NCI-H2081 (cell line): ENCODE data around the gene STN1.
A peak's percentile ranks its signal among the peaks of the same experiment; 100 is the strongest.

Source experiments
- DNase-seq, 2 experiments: peaks; one replicate each; lab custom pipeline; 2025; lab: John Stamatoyannopoulos, UW

The STN1 gene

GRCh38 chr10:103929381-103929921 lies 11.5 kb upstream of the STN1 start:
- DNase-seq, result no peak

DNA sequence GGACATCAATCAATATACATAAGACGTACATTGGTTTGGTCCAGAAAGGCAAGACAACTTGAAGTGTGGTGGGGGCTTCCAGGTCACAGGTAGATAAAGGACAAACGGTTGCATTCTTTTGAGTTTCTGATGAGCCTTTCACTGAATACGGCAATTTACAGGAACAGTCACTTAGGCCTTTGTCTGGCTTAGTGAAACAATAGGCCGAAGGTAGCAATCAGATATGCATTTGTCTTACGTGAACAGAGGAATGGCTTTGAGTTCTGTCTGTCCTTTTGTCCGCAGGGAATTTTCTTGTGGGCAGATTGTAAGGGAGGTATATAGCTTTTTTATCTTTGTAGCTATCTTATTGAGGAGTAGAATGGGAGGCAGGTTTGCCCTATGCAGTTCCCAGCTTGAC lies 10.8 kb upstream of the STN1 start:
- DNase-seq, result no peak

DNA sequence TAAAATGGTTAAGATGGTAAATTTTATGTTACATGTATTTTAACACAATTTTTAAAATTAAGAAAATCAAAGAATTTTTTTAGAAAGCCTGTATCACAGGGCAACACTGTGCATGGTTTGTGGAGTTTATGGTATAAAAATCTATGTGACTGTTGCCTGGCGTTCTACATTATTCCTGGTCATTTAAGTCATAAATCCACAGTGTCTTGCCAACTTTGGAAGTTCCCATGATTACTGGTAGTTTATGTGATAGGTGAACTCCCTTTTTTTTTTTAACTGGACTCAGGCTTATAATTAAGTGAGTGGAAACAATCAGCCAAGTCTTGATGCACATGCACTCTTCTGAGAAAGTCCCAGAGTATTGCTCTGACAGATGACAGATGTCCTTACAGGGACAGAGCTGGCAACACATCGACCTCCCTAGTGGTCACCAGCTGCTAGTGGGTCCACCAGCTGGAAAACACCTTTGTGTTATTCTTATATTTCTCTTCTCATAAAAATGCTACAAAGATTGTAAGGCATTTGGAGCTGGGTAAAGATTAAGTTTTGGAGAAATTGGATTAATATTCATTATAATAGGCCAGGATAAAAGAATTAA lies 8.8 kb upstream of the STN1 start:
- DNase-seq, result no peak

DNA sequence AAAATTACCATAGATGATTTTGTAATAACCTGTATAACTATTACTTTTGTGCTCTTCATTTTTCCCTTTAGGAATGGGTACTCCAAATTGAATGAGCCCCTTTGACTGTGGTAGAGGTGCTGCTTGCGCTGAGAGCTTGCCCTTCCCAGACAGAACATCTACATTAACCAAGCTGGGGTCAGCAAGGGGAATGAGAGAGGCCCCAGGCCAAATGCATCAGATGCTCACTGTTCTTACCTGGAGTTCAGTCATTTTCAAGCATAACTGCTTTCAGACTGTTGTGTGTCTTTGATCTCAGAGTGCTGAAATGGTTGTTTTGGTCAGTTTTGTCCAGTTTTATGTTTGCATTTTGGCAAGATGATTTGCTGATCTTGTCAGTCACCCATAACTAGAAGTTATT lies 7.6 kb upstream of the STN1 start:
- DNase-seq, result no peak

DNA sequence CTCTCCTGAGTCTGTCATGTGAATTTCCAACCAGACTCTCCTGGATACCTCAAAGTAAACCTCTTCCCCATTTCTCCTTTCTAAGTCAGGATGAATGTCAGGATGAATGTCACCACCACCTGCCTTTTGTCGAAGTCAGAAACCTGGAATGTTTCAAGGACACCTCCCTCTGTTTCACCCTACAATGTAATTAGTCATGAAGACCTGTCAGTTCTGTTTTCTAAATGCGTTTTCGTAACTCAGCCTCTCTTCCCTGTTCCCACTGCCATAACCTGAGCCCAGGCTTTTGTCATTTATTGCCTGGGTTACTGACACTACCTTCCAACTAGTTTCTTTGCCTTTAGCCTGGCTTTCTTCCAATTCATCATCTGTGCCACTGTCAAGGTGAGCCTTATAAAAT lies 5.5 kb upstream of the STN1 start:
- no peak for DNase-seq

- DNase-seq, result no peak
Observed at GRCh38 chr10:103922659-103923058, 4.7 kb upstream of the STN1 start.

GRCh38 chr10:103921750-103922195 lies 3.8 kb upstream of the STN1 start:
- DNase-seq, result peak in 1 of 2 experiments; percentile 4

DNA sequence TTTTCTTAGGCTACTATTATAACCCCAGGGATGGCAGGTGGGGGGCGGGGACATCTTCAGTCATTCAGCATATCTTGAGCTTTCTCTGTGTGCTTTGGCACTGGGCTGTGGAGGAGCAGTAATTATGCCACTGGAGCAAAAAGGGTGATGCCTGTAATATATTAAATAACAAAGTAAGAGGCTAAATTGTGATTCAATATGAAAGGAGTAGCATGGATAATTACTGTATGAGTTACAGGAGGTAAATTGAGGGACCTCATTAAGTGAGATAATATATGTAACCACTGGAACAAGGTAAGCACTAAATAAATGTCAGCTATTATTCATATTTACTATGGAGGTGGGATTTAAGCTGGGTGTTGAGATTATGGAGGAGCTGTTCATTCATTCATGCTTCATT lies 3.3 kb upstream of the STN1 start:
- peak; percentile 19 to 27 for DNase-seq

- DNase-seq, result no peak
Observed at GRCh38 chr10:103919648-103920025, 1.7 kb upstream of the STN1 start.

DNA sequence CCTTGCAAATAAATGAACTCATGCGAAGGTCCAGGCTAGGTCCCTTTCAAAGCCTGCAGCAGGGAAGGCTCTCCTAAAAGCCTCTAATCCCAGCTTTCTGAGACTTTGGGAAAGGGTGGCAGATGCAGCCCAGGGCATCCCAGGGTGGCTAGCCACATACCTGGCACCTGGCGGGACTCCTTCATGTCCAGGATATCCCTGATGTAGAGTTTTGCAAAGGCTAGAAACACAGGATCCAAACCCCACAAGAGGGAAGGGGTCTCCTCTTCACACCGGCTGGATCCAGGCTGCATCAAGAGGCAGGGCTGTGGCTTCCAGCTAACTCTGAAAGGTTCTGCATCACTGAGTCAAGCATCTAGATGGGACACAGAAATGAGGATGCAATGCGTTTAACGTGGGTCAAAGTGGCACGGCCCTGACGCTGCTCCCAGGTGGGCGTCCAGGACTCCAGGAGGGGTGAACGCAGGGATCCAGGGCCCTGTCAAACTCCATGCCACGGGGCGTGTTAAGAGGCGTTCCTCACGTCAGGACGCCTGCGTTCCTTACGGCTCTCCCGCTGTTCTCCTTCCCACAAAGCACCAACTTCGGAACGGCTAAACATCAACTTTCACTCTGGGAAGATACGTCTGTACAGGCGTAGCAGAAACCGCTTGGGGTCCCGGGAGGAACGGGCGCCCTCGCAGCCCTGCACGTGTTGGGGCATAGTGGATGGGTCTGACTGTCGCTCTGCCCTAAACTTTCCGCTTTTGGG lies 507 bp downstream of the STN1 start:
- peak in 1 of 2 experiments; percentile 31 for DNase-seq

GRCh38 chr10:103916876-103917275 lies 1.1 kb downstream of the STN1 start:
- no peak for DNase-seq

DNA sequence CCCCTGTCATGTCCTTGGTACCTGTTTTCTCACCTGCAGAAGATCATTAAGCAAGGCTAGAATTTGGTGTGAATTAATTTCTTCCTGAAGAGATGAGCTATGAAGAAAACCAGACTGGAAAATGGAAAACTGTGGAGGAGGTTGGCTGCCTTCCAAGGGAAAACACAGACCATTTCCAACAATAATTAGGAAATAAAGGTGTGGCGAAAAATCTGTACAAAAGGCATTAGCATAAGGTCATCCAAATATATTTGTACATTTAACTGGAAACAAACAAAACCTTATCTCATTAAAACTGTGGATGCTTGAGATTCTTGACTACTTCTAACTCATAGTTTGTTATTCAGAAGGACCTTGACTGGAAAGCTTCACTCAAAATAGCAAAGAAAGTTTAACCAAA lies 1.7 kb downstream of the STN1 start:
- no peak for DNase-seq

DNA sequence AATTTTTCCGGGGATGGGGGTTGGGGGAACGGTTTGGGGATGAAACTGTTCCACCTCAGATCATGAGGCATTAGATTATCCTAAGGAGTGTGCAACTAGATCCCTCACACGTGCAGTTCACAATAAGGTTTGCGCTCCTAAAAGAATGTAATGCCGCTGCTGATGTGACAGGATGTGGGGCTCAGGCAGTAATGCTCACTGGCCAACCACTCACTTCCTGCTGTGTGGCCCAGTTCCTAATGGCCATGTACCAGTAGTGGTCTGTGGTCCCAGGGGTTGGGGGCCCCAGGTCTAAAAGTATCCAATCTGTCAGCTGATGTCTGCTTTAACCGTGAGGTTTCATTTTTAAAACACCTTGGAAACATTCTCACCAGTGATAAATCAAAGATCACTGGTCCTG lies 2.2 kb downstream of the STN1 start:
- DNase-seq, result no peak

- DNase-seq, result no peak
Observed at GRCh38 chr10:103912759-103913158, 5.2 kb downstream of the STN1 start.

DNA sequence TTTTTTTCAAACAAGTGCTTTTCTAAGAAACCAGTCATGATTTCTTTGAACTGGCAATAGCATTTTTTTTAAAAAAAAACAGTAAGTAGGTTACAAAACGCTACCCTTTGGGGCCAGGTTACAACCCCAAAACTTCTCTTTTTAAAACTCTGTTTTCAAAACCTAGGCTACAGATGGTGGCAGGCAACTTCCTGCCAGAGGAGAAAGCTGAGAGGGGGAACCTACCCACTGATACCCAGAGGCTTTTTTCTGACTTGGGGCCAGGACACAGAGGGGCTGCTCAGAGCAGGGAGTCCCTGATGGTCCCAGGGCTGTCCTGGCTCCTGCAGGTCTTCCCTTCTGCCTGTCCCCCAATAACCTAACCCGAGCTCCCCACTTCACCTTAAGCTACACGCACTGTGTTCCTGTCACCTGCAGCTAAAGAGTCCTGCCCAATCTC lies 6.9 kb downstream of the STN1 start:
- DNase-seq, result no peak

GRCh38 chr10:103910442-103911012 lies 7.5 kb downstream of the STN1 start:
- no peak for DNase-seq

DNA sequence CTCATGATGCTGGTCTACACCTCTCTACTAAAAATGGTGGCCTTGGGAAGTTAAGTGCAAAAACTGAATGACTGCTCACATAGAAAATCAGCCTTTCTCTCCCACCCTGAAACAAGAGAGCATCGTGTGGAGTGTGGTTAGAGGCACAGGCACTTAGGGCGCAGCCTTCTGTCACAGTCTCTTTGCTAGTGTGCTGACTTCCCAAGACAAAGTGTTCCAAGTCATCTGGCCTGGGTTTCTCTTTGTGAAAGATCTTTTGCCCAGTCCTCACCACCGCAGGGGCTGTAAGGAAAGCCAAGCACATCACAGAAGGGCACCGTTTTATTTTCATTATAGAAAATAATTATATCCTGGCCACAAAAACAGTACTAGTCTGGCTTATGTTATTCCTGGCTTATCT lies 12.5 kb downstream of the STN1 start:
- no peak for DNase-seq

- no peak for DNase-seq
Observed at GRCh38 chr10:103901299-103901698, 16.7 kb downstream of the STN1 start.

GRCh38 chr10:103899312-103899711 lies 18.7 kb downstream of the STN1 start:
- no peak for DNase-seq

GRCh38 chr10:103897241-103897774 lies 20.7 kb downstream of the STN1 start:
- DNase-seq, result no peak

DNA sequence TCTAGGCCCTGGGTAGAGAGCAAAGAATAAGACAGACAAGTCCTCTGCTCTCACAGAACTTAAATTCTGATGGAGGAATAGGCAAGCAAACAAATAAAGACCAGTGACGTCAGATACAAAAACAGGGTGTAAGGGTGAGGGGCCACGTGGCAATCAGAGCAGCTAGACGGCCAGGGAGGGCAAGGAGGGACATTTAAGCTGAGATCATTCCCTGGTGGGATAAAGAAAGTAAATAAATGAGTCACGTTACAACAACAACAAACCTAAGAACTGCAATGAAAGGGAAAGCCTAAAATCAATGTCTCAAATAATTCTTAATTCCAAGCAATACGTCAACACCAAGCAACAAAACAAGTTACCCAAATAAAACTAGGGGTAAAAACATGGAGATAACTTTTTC lies 21.8 kb downstream of the STN1 start:
- DNase-seq, result no peak

DNA sequence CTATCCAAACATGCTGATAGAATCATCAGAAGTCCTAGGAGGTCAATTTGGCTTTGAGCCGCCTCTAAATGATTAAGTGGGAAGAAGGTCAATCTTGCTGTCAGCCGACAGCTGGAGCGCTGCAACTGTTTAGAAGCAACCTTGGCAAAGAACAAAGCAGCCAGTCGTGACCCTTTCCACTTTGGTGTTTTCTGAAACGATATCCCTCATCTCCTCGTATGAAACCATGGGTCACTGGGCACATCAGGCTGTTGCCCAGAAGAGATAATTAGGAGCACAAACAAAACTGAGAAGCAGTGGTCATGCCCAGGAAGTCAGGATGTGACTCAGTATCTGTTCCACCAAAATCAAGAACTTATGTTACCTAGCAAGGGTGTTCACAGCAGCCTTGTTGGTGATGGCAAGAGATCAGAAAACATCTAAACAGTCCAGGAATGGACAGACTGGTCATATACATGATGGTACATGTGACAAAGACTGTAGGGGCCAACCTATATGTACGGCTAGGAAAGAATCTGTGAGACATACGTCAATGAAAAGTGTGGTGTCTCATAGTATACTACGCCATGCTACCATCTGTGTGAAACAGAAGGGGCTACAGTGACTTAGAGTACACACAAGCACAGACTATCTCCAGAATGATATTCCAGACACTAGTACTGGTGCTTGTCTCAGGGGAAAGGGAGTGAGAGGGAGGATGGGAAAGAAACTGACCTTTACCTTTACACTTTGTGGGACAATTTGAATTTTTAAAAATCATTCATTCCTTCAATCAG lies 22.4 kb downstream of the STN1 start:
- no peak for DNase-seq
